Islet of Langerhans (tissue), 1 donor: ENCODE results near the gene ZNF787.
"Not testable (repeated sequence)": the region's sequence is repeated elsewhere in the genome, so short reads cannot be mapped to it uniquely, and the experiment has no call there.

Source experiments
- FAIRE-seq: peaks from one replicate; lab custom pipeline; 2011; peaks lifted over from hg19 to GRCh38; lab: Jason Lieb, UNC

The ZNF787 gene

GRCh38 chr19:56105090-56105701, 15.9 kb downstream of the ZNF787 start:
- FAIRE-seq, result no peak

DNA sequence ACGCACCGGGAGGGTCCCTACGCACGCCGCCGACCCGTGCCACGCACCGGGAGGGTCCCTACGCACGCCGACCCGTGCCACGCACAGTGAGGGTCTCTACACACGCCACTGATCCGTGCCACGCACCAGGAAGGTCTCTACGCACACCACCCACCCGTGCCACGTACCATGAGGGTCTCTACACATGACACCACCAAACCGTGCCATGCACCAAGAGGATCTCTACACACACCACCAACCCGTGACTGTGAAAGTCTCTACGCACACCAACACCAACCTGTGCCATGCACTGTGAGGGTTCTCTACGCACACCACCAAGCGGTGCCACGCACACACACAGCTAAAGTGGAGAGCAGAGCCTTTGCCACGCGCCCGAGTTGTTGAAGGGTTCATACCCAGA, 16.7 kb downstream of the ZNF787 start:
- FAIRE-seq, result no peak

DNA sequence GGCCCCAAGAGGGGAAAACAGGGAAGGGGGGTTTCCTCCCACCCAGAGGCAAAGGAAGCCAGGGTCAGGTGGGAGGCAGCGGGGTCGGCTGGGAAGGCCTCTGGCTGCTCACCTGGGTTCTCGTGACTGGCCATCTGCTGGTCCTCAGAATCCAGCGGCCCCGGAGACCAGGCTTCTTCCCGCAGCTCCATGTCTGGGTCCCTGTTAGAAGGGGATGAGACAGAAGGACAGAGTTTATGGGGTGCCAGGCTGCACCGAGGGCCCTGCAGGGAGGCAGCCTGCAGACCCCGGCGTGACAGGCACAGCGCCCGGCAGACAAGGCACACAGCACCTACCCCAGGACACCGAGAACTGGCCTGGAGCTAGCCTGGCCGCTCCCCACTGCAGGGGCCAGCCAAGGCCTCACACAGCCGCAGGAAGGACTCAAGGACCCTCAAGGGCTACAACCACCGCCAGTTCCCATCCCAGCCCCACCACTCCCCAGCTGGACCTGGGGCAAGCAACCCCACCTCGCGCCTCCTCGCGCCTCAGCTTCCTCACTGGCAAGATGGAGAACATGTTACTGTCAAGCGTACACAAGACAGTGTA, 18.0 kb downstream of the ZNF787 start:
- FAIRE-seq, result no peak

- no peak for FAIRE-seq
Measured at GRCh38 chr19:56101746-56102535, 19.2 kb downstream of the ZNF787 start.

GRCh38 chr19:56101095-56101494, 20.0 kb downstream of the ZNF787 start:
- no peak for FAIRE-seq

- no peak for FAIRE-seq
Measured at GRCh38 chr19:56099638-56100539, 21.2 kb downstream of the ZNF787 start.

DNA sequence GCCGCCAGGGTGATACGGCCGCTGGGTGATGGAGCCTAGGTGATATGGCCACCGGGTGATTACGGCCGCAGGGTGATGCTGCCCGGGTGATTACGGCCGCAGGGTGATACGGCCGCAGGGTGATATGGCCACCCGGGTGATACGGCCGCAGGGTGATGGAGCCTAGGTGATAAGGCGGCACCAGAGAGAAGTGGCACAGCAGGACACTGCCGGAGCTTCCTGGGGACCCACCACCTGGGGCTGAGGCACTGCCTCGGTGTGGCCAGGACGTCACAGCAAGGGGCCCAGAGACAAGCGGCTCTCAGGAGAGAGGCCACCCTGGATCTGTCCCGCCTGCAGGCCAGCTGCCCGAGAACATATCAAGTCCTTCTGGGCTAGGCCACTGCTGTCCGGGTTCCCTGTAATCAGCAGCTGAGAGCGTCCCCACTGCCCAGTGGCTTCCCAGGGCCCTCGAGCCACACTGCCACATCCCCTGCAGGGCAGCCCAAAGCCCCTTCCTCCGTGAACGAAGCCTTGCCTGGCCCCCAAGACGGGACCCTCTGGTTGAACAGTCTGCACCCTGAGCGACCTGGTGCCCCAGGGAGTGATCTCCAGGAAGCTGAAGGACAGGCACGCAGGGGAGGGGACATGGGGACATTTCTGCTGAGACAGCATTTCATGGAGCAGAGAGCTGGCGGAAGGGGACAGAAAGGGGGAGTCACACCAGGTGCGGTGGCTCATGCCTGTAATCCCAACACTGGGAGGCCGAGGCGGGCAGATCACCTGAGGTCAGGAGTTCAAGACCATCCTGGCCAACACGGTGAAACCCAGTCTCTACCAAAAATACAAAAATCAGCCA, 22.1 kb downstream of the ZNF787 start:
- FAIRE-seq, result no peak

DNA sequence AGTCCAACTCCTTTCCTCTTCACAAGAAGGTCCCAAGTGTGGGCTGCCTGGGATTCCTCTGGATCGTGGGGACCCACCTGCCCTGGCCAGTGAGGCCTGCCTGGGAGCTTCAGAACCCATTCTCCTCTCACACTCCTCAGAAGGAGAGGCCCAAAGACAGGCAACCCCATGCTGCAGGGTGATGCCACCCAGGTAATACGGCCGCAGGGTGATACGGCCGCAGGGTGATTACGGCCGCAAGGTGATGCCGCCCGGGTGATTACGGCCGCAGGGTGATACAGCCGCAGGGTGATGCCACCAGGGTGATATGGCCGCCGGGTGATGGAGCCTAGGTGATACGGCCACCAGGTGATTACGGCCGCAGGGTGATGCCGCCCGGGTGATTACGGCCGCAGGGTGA, 22.9 kb downstream of the ZNF787 start:
- FAIRE-seq, result not testable (repeated sequence)

DNA sequence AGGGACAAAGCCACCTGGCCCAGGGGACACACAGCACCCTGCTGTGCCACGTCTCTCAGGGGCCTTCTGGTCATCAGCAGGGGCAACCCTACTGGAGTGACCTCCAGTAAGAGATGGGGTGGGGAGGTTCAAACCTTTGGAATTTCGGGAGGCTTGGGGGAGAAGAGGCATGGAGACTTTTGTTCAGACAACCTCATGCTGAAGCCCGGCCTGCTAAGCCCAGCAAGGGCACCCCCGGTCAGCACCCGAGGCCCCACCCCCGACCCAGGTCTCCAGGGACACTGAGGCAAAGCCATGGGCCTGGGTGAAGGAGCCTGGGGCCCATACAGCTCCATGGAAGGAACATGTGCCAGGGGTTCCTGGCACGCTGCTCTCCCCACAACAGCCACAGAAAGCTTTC, 23.3 kb downstream of the ZNF787 start:
- FAIRE-seq, result no peak

DNA sequence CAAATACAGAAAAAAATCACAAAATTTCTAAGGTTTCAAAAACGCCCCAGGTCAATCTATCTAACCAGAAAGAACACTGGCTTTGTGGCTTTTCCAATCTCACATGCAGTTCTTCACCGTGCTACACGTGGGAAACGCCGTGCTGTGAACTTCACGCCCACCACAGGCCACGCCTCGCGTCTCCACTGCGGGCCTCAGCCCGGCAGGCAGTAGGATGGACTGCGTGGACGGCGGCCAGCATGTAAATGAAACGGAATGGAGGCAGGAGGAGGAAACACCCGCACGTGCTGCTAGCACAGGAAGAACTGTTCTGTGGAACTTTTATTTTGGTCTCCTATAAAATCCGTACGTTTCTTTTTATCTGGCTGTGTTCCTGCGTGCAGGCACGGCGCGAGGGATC, 23.8 kb downstream of the ZNF787 start:
- no peak for FAIRE-seq

DNA sequence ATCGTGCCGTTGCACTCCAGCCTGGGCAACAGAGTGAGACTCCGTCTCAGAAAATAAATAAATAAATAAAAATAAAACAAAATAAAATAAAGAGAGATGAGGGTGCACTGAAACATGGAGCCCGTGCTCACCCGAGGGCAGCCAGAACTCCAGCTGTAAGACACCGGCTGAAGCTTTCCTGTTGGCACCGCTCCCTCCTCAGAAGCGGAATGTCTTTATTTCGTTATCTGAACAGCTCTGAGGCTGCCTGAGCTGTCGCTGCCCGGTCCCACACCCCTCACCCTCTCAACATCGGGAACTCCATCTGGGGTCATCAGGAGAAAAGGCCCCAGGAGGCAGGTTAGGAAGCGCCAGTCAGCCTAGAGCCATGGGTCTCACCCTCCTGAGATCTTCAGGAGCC, 24.4 kb downstream of the ZNF787 start:
- FAIRE-seq, result no peak

- FAIRE-seq, result no peak
Measured at GRCh38 chr19:56094449-56094848, 26.6 kb downstream of the ZNF787 start.

DNA sequence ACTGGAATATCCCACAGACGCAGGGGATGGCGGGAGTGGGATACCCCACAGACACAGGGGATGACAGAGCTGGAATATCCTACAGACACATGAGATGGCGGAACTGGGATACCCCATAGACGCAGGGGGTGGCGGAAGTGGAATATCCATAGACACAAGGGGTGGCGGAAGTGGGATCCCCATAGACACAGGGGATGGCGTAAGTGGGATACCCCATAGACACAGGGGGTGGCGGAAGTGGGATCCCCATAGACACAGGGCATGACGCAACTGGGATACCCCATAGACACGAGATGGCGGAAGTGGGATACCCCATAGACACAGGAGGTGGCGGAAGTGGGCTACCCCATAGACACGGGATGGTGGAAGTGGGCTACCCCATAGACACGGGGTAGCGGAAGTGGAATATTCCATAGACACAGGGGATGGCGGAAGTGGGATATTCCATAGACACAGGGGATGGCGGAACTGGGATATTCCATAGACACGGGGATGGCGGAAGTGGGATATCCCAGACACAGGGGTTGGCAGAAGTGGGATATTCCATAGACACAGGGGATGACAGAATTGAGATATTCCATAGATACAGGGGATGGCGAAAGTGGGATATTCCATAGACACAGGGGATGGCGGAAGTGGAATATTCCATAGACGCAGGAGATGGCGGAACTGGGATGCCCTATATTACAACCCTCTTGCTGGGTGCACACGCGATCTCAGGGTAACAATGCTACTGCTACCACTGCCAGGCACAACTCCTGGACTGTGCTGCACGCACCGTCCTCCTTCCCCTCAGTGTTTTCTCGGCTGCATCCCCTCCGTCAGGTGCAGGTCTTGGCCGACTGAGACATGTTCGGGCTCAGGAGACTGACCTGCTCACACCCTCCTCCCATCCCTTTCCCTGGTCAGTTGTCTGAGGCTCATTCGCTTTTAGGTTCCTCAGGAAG, 28.1 kb downstream of the ZNF787 start:
- FAIRE-seq, result no peak

GRCh38 chr19:56091751-56092546, 29.1 kb downstream of the ZNF787 start:
- FAIRE-seq, result no peak

GRCh38 chr19:56091066-56091490, 30.0 kb downstream of the ZNF787 start:
- no peak for FAIRE-seq

GRCh38 chr19:56089344-56089743, 31.8 kb downstream of the ZNF787 start:
- FAIRE-seq, result no peak

GRCh38 chr19:56088497-56089215, 32.4 kb downstream of the ZNF787 start:
- no peak for FAIRE-seq

DNA sequence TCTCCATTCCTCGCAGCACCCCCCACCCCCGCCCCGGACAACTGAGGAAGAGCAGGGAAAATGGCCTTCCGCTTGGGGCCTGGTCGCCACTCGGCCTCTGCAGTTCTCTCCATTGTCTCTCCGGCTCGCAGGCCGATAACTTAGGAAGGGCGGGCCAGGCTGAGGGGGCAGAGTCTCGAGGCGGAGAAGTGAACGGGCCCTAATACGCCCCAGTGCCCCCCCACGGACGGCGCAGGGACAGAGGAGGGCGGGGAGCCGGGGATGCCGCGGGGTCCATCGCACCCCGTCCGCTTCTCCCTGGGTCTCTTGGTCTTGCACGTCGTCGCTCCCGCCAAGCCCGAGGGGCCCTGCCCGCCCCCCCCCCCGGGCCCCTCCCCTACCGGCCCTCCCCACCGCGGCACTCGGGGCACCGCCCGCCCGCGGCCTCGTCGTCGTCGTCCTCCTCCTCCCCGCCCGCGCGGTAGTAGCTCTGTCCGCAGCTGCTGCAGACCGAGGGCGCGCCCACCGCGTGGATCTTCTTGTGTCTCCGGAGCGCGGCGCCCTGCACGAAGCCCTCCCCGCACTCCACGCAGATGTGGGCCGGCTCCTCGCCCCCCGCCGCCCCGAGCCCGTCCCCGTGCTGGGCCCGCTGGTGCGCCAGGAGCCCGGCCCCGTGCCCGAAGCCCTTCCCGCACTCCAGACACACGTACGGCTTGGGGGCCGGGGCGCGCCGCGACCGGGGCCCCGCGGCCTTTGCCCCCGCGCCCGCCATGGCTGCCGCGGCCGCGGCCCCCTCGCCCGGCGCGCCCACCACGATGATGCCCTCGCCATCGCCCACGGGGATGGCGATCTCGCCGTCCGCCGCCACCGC, 33.2 kb downstream of the ZNF787 start:
- FAIRE-seq, result no peak
